Astrocyte (in vitro differentiated cells and primary cell): Measurements from ENCODE around the gene ZNF775. TPM values are rescaled to one million over a fixed set of nuclear protein-coding genes. Genes with fewer than 3 reads are reported as not detected.
A peak's percentile ranks its signal among the peaks of the same experiment; 100 is the strongest.

Source experiments
- DNase-seq: peaks from one replicate; pipeline ENCODE4 v3.0.0-alpha.2; 2010; ENCODE audit warnings: low read depth
- FAIRE-seq: peaks from 2 replicates; lab custom pipeline; 2011; peaks lifted over from hg19 to GRCh38; lab: Jason Lieb, UNC
- H2AFZ ChIP-seq: 2 replicates; pipeline ENCODE4 v1.6.0; 2012; ENCODE audit warnings: low read depth, low read length, inconsistent platforms
- H3K27ac ChIP-seq: 2 replicates; pipeline ENCODE4 v1.5.1; 2011; ENCODE audit warnings: low read depth, low read length, inconsistent platforms
- H3K27me3 ChIP-seq: 2 replicates; pipeline ENCODE4 v1.6.0; 2011; ENCODE audit warnings: low read length, inconsistent platforms; ENCODE audit not compliant: insufficient read depth
- H3K36me3 ChIP-seq: 2 replicates; pipeline ENCODE4 v1.5.1; 2011; ENCODE audit warnings: low read length, inconsistent platforms; ENCODE audit not compliant: insufficient read depth
- H3K4me1 ChIP-seq: 2 replicates; pipeline ENCODE4 v1.5.1; 2011; ENCODE audit warnings: low read length, inconsistent platforms; ENCODE audit not compliant: insufficient read depth
- H3K4me2 ChIP-seq: 2 replicates; pipeline ENCODE4 v1.6.0; 2012; ENCODE audit warnings: low read length, inconsistent platforms
- H3K4me3 ChIP-seq: 2 replicates; pipeline ENCODE4 v1.5.1; 2011; ENCODE audit warnings: low read depth, mild to moderate bottlenecking, low read length, inconsistent platforms; ENCODE audit not compliant: insufficient read depth
- H3K79me2 ChIP-seq: 2 replicates; pipeline ENCODE4 v1.6.0; 2012; ENCODE audit warnings: mild to moderate bottlenecking, low read length, inconsistent platforms; ENCODE audit not compliant: insufficient read depth
- H3K9ac ChIP-seq: 2 replicates; pipeline ENCODE4 v1.6.0; 2012; ENCODE audit warnings: mild to moderate bottlenecking, low read length, inconsistent platforms
- H3K9me3 ChIP-seq: 2 replicates; pipeline ENCODE4 v1.5.1; 2012; ENCODE audit warnings: low read depth, mild to moderate bottlenecking, low read length, inconsistent platforms; ENCODE audit not compliant: insufficient read depth
- H4K20me1 ChIP-seq: 2 replicates; pipeline ENCODE4 v1.6.0; 2012; ENCODE audit warnings: low read length, inconsistent platforms; ENCODE audit not compliant: insufficient read depth
- H3K27ac Mint-ChIP-seq: one replicate; pipeline ENCODE4 v1.8.0; 2021; ENCODE audit warnings: mild to moderate bottlenecking, mixed read lengths; ENCODE audit not compliant: unreplicated experiment
- H3K27me3 Mint-ChIP-seq: one replicate; pipeline ENCODE4 v1.8.0; 2021; ENCODE audit warnings: low read depth, mixed read lengths; ENCODE audit not compliant: unreplicated experiment
- H3K36me3 Mint-ChIP-seq: one replicate; pipeline ENCODE4 v1.8.0; 2021; ENCODE audit warnings: low read depth, mixed read lengths; ENCODE audit not compliant: unreplicated experiment
- H3K4me1 Mint-ChIP-seq: one replicate; pipeline ENCODE4 v1.8.0; 2021; ENCODE audit warnings: low read depth, mixed read lengths; ENCODE audit not compliant: unreplicated experiment
- H3K4me3 Mint-ChIP-seq: one replicate; pipeline ENCODE4 v1.8.0; 2021; ENCODE audit warnings: mild to moderate bottlenecking, moderate library complexity, mixed read lengths; ENCODE audit not compliant: unreplicated experiment
- H3K9me3 Mint-ChIP-seq: one replicate; pipeline ENCODE4 v1.8.0; 2021; ENCODE audit warnings: mild to moderate bottlenecking, mixed read lengths; ENCODE audit not compliant: unreplicated experiment
- EZH2 ChIP-seq: IDR thresholded peaks from 2 replicates; pipeline ENCODE4 v1.6.1; 2012; ENCODE audit warnings: mild to moderate bottlenecking, low read length, inconsistent platforms; ENCODE audit not compliant: insufficient read depth
- total RNA-seq: library from RNA; stranded (reverse); gene quantifications from 2 replicates; pipeline ENCODE4 v1.2.1, GENCODE V29; 2021
- TF ChIP-seq, protein P1 (sequence below): IDR thresholded peaks from 2 replicates; pipeline ENCODE4 v1.5.1; 2011; ENCODE audit warnings: low read depth, mild to moderate bottlenecking, inconsistent platforms, low read length, moderate library complexity; ENCODE audit not compliant: insufficient read depth

The ZNF775 gene
- total RNA-seq, 1 donor from 2014 or later = 6.5 TPM

DNA sequence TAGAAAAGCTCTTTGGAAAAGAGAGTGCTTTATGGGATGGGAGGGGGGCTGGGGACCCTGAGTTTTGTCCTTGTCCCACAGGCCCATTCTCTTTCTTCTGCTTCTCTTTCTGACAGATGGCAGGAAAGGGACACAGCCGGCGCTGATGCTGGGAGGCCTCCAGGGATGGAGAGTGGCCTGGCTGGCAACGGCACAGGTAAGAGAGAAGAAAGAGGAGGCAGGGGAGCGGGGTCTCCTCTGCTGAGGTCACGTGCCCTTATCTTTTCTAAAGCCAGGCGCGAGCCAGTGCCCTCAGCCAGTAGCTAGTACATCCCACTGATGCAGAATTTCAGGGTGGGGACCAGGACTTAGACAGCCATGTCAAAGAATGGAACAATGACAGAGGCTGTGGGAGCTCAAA lies 9.2 kb downstream of the ZNF775 start:
- H3K27me3 Mint-ChIP-seq = no peaks in the 10 kb centered on the region
- H3K36me3 Mint-ChIP-seq = peaks cover 2% of the 10 kb centered on the region
- no peak overlapping the region for H3K4me3 Mint-ChIP-seq
- H3K36me3 ChIP-seq = no peaks in the 10 kb centered on the region
- peaks cover 38% of the 10 kb centered on the region for H4K20me1 ChIP-seq
- no peak overlapping the region for H2AFZ ChIP-seq
- no peaks in the 10 kb centered on the region for H3K9me3 Mint-ChIP-seq
- no peak overlapping the region for H3K9ac ChIP-seq
- no peak overlapping the region for H3K4me2 ChIP-seq
- no peak overlapping the region for H3K4me3 ChIP-seq
- peaks cover 12% of the 10 kb centered on the region for H3K79me2 ChIP-seq
- FAIRE-seq (no peak), DNase-seq (no peak)
- H3K4me1 ChIP-seq = peaks cover 7% of the 10 kb centered on the region
- no peak overlapping the region for H3K27ac ChIP-seq
- TF ChIP-seq, protein P1, sequence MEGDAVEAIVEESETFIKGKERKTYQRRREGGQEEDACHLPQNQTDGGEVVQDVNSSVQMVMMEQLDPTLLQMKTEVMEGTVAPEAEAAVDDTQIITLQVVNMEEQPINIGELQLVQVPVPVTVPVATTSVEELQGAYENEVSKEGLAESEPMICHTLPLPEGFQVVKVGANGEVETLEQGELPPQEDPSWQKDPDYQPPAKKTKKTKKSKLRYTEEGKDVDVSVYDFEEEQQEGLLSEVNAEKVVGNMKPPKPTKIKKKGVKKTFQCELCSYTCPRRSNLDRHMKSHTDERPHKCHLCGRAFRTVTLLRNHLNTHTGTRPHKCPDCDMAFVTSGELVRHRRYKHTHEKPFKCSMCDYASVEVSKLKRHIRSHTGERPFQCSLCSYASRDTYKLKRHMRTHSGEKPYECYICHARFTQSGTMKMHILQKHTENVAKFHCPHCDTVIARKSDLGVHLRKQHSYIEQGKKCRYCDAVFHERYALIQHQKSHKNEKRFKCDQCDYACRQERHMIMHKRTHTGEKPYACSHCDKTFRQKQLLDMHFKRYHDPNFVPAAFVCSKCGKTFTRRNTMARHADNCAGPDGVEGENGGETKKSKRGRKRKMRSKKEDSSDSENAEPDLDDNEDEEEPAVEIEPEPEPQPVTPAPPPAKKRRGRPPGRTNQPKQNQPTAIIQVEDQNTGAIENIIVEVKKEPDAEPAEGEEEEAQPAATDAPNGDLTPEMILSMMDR = no peak
- TF ChIP-seq EZH2 = no peak
- peaks cover 12% of the 10 kb centered on the region for H3K4me1 Mint-ChIP-seq
- H3K27ac Mint-ChIP-seq = no peak overlapping the region
- no peaks in the 10 kb centered on the region for H3K9me3 ChIP-seq
- no peaks in the 10 kb centered on the region for H3K27me3 ChIP-seq

DNA sequence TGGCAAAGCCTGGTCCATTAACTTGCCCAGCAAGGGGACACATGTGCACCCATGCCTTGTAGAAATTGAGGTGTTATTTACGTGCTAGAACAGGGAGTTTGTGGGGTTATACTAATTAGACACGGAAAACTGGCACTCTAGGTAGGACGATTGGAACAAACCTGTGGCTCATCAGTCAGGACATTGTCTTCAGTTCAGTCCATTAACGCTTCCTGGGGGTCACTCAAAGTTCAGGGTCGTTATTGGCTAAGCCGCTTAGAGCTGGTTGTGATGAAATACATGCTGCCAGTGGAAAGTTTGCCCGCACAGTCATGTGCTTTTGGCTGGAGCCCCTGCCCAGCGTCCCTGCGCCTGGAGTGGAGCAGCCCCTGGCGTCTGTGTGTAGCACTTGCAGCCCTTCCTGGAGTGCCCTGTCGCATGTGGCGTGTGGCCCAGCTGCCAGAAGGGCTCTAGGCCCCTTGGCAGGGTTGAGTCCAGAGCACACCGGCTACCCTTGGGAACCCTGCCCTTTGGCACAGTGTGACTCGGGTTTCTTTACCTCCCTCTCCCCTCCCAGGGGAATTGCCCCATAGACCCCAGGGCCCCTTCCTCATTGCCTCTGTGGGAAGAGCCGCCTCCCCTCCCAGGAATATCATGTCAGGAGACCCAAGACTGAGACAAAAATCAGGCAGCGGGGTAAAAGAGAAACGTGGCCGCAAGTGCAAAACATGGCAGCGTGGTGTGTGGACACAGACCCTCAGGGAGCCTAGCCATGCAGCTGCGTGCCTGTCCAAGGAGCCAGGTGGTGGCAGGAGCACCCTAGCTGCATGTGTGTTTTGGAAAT lies 9.8 kb downstream of the ZNF775 start:
- H3K36me3 Mint-ChIP-seq = peaks cover 2% of the 10 kb centered on the region

More for the DNA sequence above, 9.8 kb downstream of the ZNF775 start:
- no peaks in the 10 kb centered on the region for H3K36me3 ChIP-seq
- no peaks in the 10 kb centered on the region for H3K27me3 Mint-ChIP-seq
- FAIRE-seq (no peak), DNase-seq (peak; percentile 49)
- no peak overlapping the region for H3K27ac Mint-ChIP-seq
- no peaks in the 10 kb centered on the region for H3K9me3 Mint-ChIP-seq
- peaks cover 7% of the 10 kb centered on the region for H3K4me1 ChIP-seq
- peaks cover 32% of the 10 kb centered on the region for H4K20me1 ChIP-seq
- no peak overlapping the region for H3K27ac ChIP-seq
- H2AFZ ChIP-seq = no peak overlapping the region
- H3K4me1 Mint-ChIP-seq = peaks cover 10% of the 10 kb centered on the region
- H3K79me2 ChIP-seq = peaks cover 6% of the 10 kb centered on the region
- H3K4me2 ChIP-seq = no peak overlapping the region
- no peak overlapping the region for H3K4me3 ChIP-seq
- no peaks in the 10 kb centered on the region for H3K9me3 ChIP-seq
- no peak overlapping the region for H3K4me3 Mint-ChIP-seq
- H3K27me3 ChIP-seq = no peaks in the 10 kb centered on the region
- TF ChIP-seq, protein P1 = peak; percentile 34
- no peak for TF ChIP-seq EZH2
- H3K9ac ChIP-seq = no peak overlapping the region
